PC-9 (cell line): ENCODE measurements around the gene DOCK11. TPM values are rescaled to one million over a fixed set of nuclear protein-coding genes. Genes with fewer than 3 reads are reported as not detected.
"Not testable (repeated sequence)": the region's sequence is repeated elsewhere in the genome, so short reads cannot be mapped to it uniquely, and the experiment has no call there.

Experiments
- BruUV-seq: library from RNA; stranded (reverse); fragments of 400-500 nt; replicated peaks from 2 replicates; lab custom pipeline; 2021; lab: Mats Ljungman, UMichigan
- CTCF ChIA-PET: fragments of 300-600 bp; sonication (Branson Sonifier 250); formaldehyde crosslinking; loops from one replicate; lab custom pipeline; 2022; ENCODE audit warnings: antibody characterized with exemption; lab: Charles Lee
- POLR2A ChIA-PET: fragments of 300-600 bp; sonication (Branson Sonifier 250); formaldehyde crosslinking; loops from one replicate; lab custom pipeline; 2022; ENCODE audit warnings: antibody characterized with exemption; ENCODE audit not compliant: unreplicated experiment; lab: Charles Lee
- DNase-seq, 2 experiments: peaks; one replicate each; pipeline versions ENCODE4 v3.0.0 to v3.0.0-alpha.2; 2015 to 2022; ENCODE audit warnings: mixed read lengths in 1 of 2
- H2AFZ ChIP-seq: fragments of 200-600 bp; sonication (generic); 2 replicates; pipeline ENCODE4 v1.8.1; 2017; ENCODE audit warnings: antibody characterized with exemption
- H3F3A ChIP-seq: fragments of 200-600 bp; sonication (generic); 2 replicates; pipeline ENCODE4 v1.8.1; 2017; ENCODE audit warnings: antibody characterized with exemption, mild to moderate bottlenecking, low read depth; ENCODE audit not compliant: insufficient read depth
- H3K27ac ChIP-seq: fragments of 200-600 bp; sonication (generic); 2 replicates; pipeline ENCODE4 v1.6.1; 2016; ENCODE audit warnings: mixed run types
- H3K27me3 ChIP-seq: fragments of 200-600 bp; sonication (generic); 2 replicates; pipeline ENCODE4 v1.6.1; 2016; ENCODE audit warnings: low read depth, mixed run types; ENCODE audit not compliant: insufficient read depth
- H3K36me3 ChIP-seq: fragments of 200-600 bp; sonication (generic); 2 replicates; pipeline ENCODE4 v1.6.1; 2016; ENCODE audit warnings: low read depth, mixed run types
- H3K4me1 ChIP-seq: fragments of 200-600 bp; sonication (generic); replicated peaks from 2 replicates; pipeline ENCODE4 v1.6.1; 2016; ENCODE audit warnings: mixed run types; ENCODE audit not compliant: insufficient read depth
- H3K4me2 ChIP-seq: fragments of 200-600 bp; sonication (generic); 2 replicates; pipeline ENCODE4 v1.6.1; 2017; ENCODE audit warnings: mixed run types
- H3K4me3 ChIP-seq: fragments of 200-600 bp; sonication (generic); 2 replicates; pipeline ENCODE4 v1.6.1; 2016; ENCODE audit warnings: mixed run types
- H3K79me2 ChIP-seq: fragments of 200-600 bp; sonication (generic); 2 replicates; pipeline ENCODE4 v1.6.1; 2017; ENCODE audit warnings: low read depth, mixed run types
- H3K9me2 ChIP-seq: fragments of 200-600 bp; sonication (generic); 2 replicates; pipeline ENCODE4 v1.8.1; 2017; ENCODE audit warnings: mild to moderate bottlenecking; ENCODE audit not compliant: insufficient read depth
- H3K9me3 ChIP-seq: fragments of 200-600 bp; sonication (generic); 2 replicates; pipeline ENCODE4 v1.8.1; 2016; ENCODE audit warnings: low read depth; ENCODE audit not compliant: insufficient read depth
- H4K20me1 ChIP-seq: fragments of 200-600 bp; sonication (generic); 2 replicates; pipeline ENCODE4 v1.8.1; 2017; ENCODE audit not compliant: insufficient read depth
- EZH2 ChIP-seq: fragments of 200-600 bp; sonication (generic); IDR thresholded peaks from 2 replicates; pipeline ENCODE4 v1.8.0; 2017; ENCODE audit warnings: antibody characterized with exemption, low read depth
- intact Hi-C: fragments of 100-400 bp; cut with micrococcal nuclease; formaldehyde crosslinking; loops from one replicate; pipeline ENCODE4 v1.10.0; 2022; ENCODE audit not compliant: unreplicated experiment
- total RNA-seq: library from RNA; stranded (reverse); gene quantifications from 2 replicates; pipeline ENCODE4 v1.2.3, GENCODE V29; 2021
- TF ChIP-seq, protein P1 (sequence below): fragments of 200-600 bp; sonication (generic); conservative IDR thresholded peaks from 2 replicates; pipeline ENCODE4 v1.6.1; 2017; ENCODE audit warnings: mixed run types, antibody characterized with exemption, mild to moderate bottlenecking, moderate library complexity

DOCK11 gene
- total RNA-seq, 1 experiment from 2014 or later, result 9.0 TPM

DNA sequence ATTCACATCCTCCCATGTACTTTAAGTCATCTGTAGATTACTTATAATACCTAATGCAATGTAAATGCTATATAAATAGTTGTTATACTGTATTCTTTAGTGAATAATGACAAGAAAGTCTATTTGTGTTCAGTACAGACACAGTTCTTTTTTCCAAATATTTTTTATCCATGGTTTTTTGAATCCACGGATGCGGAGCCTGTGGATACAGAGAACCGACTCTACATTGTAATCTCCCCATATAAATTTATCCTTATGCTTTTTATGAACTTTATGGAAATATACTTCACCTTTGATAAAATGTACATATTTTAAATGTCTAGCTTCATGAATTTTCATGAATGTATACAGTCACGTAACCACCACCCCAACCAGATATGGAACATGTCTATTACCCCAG is 88.2 kb downstream of the DOCK11 start:
- H3K27me3 ChIP-seq, result no peaks in the 10 kb centered on the region
- H2AFZ ChIP-seq, result no peak overlapping the region
- H3K4me2 ChIP-seq, result no peak overlapping the region
- DNase-seq, result no peak
- H3K4me1 ChIP-seq, result no peaks in the 10 kb centered on the region
- no peak overlapping the region for H3K27ac ChIP-seq
- H3K9me2 ChIP-seq, result no peaks in the 10 kb centered on the region
- no peak overlapping the region for H3K4me3 ChIP-seq
- ChIA-PET POLR2A (no interaction called here), CTCF (no interaction called here)
- BruUV-seq, result no TSS peak
- no peaks in the 10 kb centered on the region for H3K9me3 ChIP-seq
- H3K79me2 ChIP-seq, result no peaks in the 10 kb centered on the region
- intact Hi-C loops, result no loop called here
- H4K20me1 ChIP-seq, result no peaks in the 10 kb centered on the region
- no peak for TF ChIP-seq EZH2
- H3F3A ChIP-seq, result no peaks in the 10 kb centered on the region
- H3K36me3 ChIP-seq, result 0 out of 2 replicates have a peak, but pooled peaks cover 3% of the 10 kb centered on the region

GRCh38 chrX:118585296-118585695 is 89.7 kb downstream of the DOCK11 start:
- Histone ChIP-seq H3K4me3 (no peak overlapping the region), H3K4me1 (no peaks in the 10 kb centered on the region), H3K27me3 (no peaks in the 10 kb centered on the region), H4K20me1 (no peaks in the 10 kb centered on the region), H3F3A (no peaks in the 10 kb centered on the region), H3K79me2 (no peaks in the 10 kb centered on the region), H2AFZ (no peak overlapping the region), H3K36me3 (0 out of 2 replicates have a peak, but pooled peaks cover 3% of the 10 kb centered on the region), H3K9me2 (no peaks in the 10 kb centered on the region), H3K9me3 (no peaks in the 10 kb centered on the region), H3K4me2 (no peak overlapping the region), H3K27ac (no peak overlapping the region)
- POLR2A ChIA-PET, result no interaction called here
- no peak for DNase-seq
- intact Hi-C loops, result no loop called here
- no peak for TF ChIP-seq EZH2
- TF ChIP-seq, protein P1, sequence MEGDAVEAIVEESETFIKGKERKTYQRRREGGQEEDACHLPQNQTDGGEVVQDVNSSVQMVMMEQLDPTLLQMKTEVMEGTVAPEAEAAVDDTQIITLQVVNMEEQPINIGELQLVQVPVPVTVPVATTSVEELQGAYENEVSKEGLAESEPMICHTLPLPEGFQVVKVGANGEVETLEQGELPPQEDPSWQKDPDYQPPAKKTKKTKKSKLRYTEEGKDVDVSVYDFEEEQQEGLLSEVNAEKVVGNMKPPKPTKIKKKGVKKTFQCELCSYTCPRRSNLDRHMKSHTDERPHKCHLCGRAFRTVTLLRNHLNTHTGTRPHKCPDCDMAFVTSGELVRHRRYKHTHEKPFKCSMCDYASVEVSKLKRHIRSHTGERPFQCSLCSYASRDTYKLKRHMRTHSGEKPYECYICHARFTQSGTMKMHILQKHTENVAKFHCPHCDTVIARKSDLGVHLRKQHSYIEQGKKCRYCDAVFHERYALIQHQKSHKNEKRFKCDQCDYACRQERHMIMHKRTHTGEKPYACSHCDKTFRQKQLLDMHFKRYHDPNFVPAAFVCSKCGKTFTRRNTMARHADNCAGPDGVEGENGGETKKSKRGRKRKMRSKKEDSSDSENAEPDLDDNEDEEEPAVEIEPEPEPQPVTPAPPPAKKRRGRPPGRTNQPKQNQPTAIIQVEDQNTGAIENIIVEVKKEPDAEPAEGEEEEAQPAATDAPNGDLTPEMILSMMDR, result no peak
- BruUV-seq, result no TSS peak
- CTCF ChIA-PET, result no interaction called here

DNA sequence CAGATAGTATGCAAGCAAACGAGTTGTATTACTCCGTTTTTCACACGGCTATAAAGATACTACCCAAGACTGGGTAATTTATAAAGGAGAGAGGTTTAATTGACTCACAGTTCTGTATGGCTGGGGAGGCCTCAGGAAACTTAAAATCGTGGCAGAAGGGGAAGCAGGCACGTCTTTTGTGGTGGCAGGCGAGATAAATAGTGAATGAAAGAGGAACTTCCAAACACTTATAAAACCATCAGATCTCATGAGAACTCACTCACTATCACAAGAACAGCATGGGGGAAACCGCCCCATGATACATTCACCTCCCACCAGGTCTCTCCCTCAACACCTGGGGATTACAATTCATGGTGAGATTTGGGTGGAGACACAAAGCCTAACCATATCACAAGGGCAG is 90.6 kb downstream of the DOCK11 start:
- BruUV-seq, H4K20me1 ChIP-seq, H3K36me3 ChIP-seq, H3K4me3 ChIP-seq, H3F3A ChIP-seq, DNase-seq, H3K9me3 ChIP-seq, H3K79me2 ChIP-seq, H3K27ac ChIP-seq, intact Hi-C loops, H2AFZ ChIP-seq, H3K9me2 ChIP-seq, H3K27me3 ChIP-seq, POLR2A ChIA-PET, H3K4me2 ChIP-seq, H3K4me1 ChIP-seq: not testable (repeated sequence)
- CTCF ChIA-PET, result interaction anchor here (0.6 kb wide), 1 partner anchor 14 kb away, joined by 6 read pairs; no protein-coding TSS in a partner anchor

- no peak overlapping the region for H3K27ac ChIP-seq
- H3K9me3 ChIP-seq, result no peaks in the 10 kb centered on the region
- no peaks in the 10 kb centered on the region for H3K4me1 ChIP-seq
- ChIA-PET CTCF (no interaction called here), POLR2A (interaction anchor here (0.7 kb wide), 1 partner anchor 260 kb away, joined by 3 read pairs; no protein-coding TSS in a partner anchor)
- H3K27me3 ChIP-seq, result no peaks in the 10 kb centered on the region
- 0 out of 2 replicates have a peak, but pooled peaks cover 3% of the 10 kb centered on the region for H3K36me3 ChIP-seq
- BruUV-seq, result no TSS peak
- H3K4me3 ChIP-seq, result no peak overlapping the region
- intact Hi-C loops, result no loop called here
- H3K79me2 ChIP-seq, result no peaks in the 10 kb centered on the region
- no peaks in the 10 kb centered on the region for H3K9me2 ChIP-seq
- H4K20me1 ChIP-seq, result no peaks in the 10 kb centered on the region
- H2AFZ ChIP-seq, result no peak overlapping the region
- no peaks in the 10 kb centered on the region for H3F3A ChIP-seq
- H3K4me2 ChIP-seq, result no peak overlapping the region
- no peak for DNase-seq
- TF ChIP-seq, protein P1, result no peak
- TF ChIP-seq EZH2, result no peak
Observed at GRCh38 chrX:118588715-118589114, 93.1 kb downstream of the DOCK11 start.
